GM19193 (cell line): ENCODE data around the gene EVC.

ENCODE experiments used
- POLR2A ChIP-seq: IDR thresholded peaks from 4 replicates; pipeline ENCODE4 v1.6.1; 2011; ENCODE audit not compliant: insufficient read depth, insufficient read length; ENCODE audit errors: extremely low read depth

EVC gene

GRCh38 chr4:5754529-5754881, 43.5 kb downstream of the EVC start:
- TF ChIP-seq POLR2A: no peak

GRCh38 chr4:5755161-5755560, 44.2 kb downstream of the EVC start:
- no peak for TF ChIP-seq POLR2A

- no peak for TF ChIP-seq POLR2A
Measured at GRCh38 chr4:5755679-5756078, 44.7 kb downstream of the EVC start.

- TF ChIP-seq POLR2A: no peak
Measured at GRCh38 chr4:5756271-5756670, 45.3 kb downstream of the EVC start.

GRCh38 chr4:5757091-5757490, 46.1 kb downstream of the EVC start:
- no peak for TF ChIP-seq POLR2A

- TF ChIP-seq POLR2A: no peak
Measured at GRCh38 chr4:5757536-5757935, 46.5 kb downstream of the EVC start.

GRCh38 chr4:5757954-5758353, 47.0 kb downstream of the EVC start:
- TF ChIP-seq POLR2A: no peak

- TF ChIP-seq POLR2A: no peak
Measured at GRCh38 chr4:5758741-5759140, 47.7 kb downstream of the EVC start.

GRCh38 chr4:5759236-5760075, 48.5 kb downstream of the EVC start:
- no peak for TF ChIP-seq POLR2A

- no peak for TF ChIP-seq POLR2A
Measured at GRCh38 chr4:5760246-5760645, 49.2 kb downstream of the EVC start.

GRCh38 chr4:5760936-5761480, 50.0 kb downstream of the EVC start:
- TF ChIP-seq POLR2A: no peak

GRCh38 chr4:5770051-5770450, 59.0 kb downstream of the EVC start:
- TF ChIP-seq POLR2A: no peak

GRCh38 chr4:5772528-5773270, 61.7 kb downstream of the EVC start:
- no peak for TF ChIP-seq POLR2A

- no peak for TF ChIP-seq POLR2A
Measured at GRCh38 chr4:5773271-5773555, 62.2 kb downstream of the EVC start.

GRCh38 chr4:5774416-5775036, 63.5 kb downstream of the EVC start:
- TF ChIP-seq POLR2A: no peak

- no peak for TF ChIP-seq POLR2A
Measured at GRCh38 chr4:5776510-5776909, 65.5 kb downstream of the EVC start.

GRCh38 chr4:5780831-5781480, 70.0 kb downstream of the EVC start:
- TF ChIP-seq POLR2A: no peak
